Keratinocyte (primary cell): Measurements from ENCODE around the gene XPO1.

ENCODE experiments used
- EZH2 ChIP-seq: IDR thresholded peaks from one replicate; pipeline ENCODE4 v1.6.1; 2012; ENCODE audit warnings: inconsistent platforms, mild to moderate bottlenecking, low read length, moderate library complexity
- TF ChIP-seq, protein P1 (sequence below), 3 experiments: IDR thresholded peaks in 1 of 3; conservative IDR thresholded peaks in 1 of 3; optimal IDR thresholded peaks in 1 of 3; 2 replicates in 2 of 3; 3 replicates in 1 of 3; pipeline versions ENCODE3 to v1.5.1; 2011; ENCODE audit warnings: low read length in 3 of 3, mild to moderate bottlenecking in 3 of 3, moderate library complexity in 2 of 3, control low read depth in 1 of 3, inconsistent platforms in 1 of 3; ENCODE audit not compliant: insufficient read depth in 2 of 3; ENCODE audit errors: extremely low read depth in 1 of 3

GRCh38 chr2:61549546-61549945 lies 11.4 kb upstream of the XPO1 start:
- TF ChIP-seq, protein P1, sequence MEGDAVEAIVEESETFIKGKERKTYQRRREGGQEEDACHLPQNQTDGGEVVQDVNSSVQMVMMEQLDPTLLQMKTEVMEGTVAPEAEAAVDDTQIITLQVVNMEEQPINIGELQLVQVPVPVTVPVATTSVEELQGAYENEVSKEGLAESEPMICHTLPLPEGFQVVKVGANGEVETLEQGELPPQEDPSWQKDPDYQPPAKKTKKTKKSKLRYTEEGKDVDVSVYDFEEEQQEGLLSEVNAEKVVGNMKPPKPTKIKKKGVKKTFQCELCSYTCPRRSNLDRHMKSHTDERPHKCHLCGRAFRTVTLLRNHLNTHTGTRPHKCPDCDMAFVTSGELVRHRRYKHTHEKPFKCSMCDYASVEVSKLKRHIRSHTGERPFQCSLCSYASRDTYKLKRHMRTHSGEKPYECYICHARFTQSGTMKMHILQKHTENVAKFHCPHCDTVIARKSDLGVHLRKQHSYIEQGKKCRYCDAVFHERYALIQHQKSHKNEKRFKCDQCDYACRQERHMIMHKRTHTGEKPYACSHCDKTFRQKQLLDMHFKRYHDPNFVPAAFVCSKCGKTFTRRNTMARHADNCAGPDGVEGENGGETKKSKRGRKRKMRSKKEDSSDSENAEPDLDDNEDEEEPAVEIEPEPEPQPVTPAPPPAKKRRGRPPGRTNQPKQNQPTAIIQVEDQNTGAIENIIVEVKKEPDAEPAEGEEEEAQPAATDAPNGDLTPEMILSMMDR (optimal IDR thresholded peaks at IDR 0.05 in 1 of 3, IDR thresholded peaks at IDR 0.05 in 1 of 3, conservative IDR thresholded peaks at IDR 0.05 in 1 of 3; ENCODE audit: extremely low read depth in 1 of 3, insufficient read depth in 2 of 3, low read length in 3 of 3) = no peak
- TF ChIP-seq EZH2 = no peak
